DND-41 (cell line): ENCODE measurements around the gene GRM4.
A peak's percentile ranks its signal among the peaks of the same experiment; 100 is the strongest.

ENCODE experiments used
- ATAC-seq: fragments of 200-7000 bp; cut with Tn5 transposase; 3 replicates; pipeline ENCODE4 v1.9.1; 2021; ENCODE audit warnings: low read depth; ENCODE audit not compliant: insufficient read depth
- DNase-seq: peaks from one replicate; pipeline ENCODE4 v3.0.0-alpha.2; 2020
- H2AFZ ChIP-seq: 2 replicates; pipeline ENCODE4 v1.6.0; 2012; ENCODE audit warnings: low read depth, low read length
- H3K27ac ChIP-seq: 2 replicates; pipeline ENCODE4 v1.5.1; 2012; ENCODE audit warnings: low read length, inconsistent platforms
- H3K27me3 ChIP-seq: fragments of 200-600 bp; sonication (generic); 2 replicates; pipeline ENCODE4 v1.6.0; 2012; ENCODE audit warnings: low read length, mild to moderate bottlenecking, inconsistent platforms; ENCODE audit not compliant: insufficient read depth, poor library complexity
- H3K36me3 ChIP-seq: 2 replicates; pipeline ENCODE4 v1.5.1; 2012; ENCODE audit warnings: low read length, inconsistent platforms; ENCODE audit not compliant: insufficient read depth
- H3K4me1 ChIP-seq: 2 replicates; pipeline ENCODE4 v1.5.1; 2012; ENCODE audit warnings: mild to moderate bottlenecking, low read length; ENCODE audit not compliant: insufficient read depth
- H3K4me2 ChIP-seq: 2 replicates; pipeline ENCODE4 v1.6.0; 2012; ENCODE audit warnings: mild to moderate bottlenecking, moderate library complexity, low read length, inconsistent platforms; ENCODE audit not compliant: insufficient read depth
- H3K4me3 ChIP-seq, 2 experiments: fragments of 200-600 bp in 1 of 2; shearing (Covaris generic) in 1 of 2; 2 replicates each; pipeline ENCODE4 v1.5.1; 2012 to 2016; ENCODE audit warnings: inconsistent platforms in 2 of 2, low read length in 2 of 2, mild to moderate bottlenecking in 2 of 2, low read depth in 1 of 2, moderate library complexity in 1 of 2
- H3K79me2 ChIP-seq: 2 replicates; pipeline ENCODE4 v1.6.0; 2012; ENCODE audit warnings: low read length, inconsistent platforms; ENCODE audit not compliant: insufficient read depth
- H3K9ac ChIP-seq: 2 replicates; pipeline ENCODE4 v1.6.0; 2012; ENCODE audit warnings: low read depth, mild to moderate bottlenecking, inconsistent platforms, low read length, moderate library complexity
- H3K9me3 ChIP-seq: 2 replicates; pipeline ENCODE4 v1.5.1; 2012; ENCODE audit warnings: low read length, moderate library complexity, mild to moderate bottlenecking, inconsistent platforms; ENCODE audit not compliant: insufficient read depth, severe bottlenecking
- H4K20me1 ChIP-seq: 2 replicates; pipeline ENCODE4 v1.6.0; 2012; ENCODE audit warnings: low read length; ENCODE audit not compliant: insufficient read depth
- CTCF ChIP-seq: IDR thresholded peaks from 2 replicates; pipeline ENCODE4 v1.5.1; 2012; ENCODE audit warnings: borderline replicate concordance, low read length, moderate library complexity, mild to moderate bottlenecking; ENCODE audit not compliant: poor library complexity, severe bottlenecking; ENCODE audit errors: extremely low read depth
- EZH2 ChIP-seq: IDR thresholded peaks from 3 replicates; pipeline ENCODE4 v1.6.1; 2012; ENCODE audit warnings: borderline replicate concordance, low read depth, mild to moderate bottlenecking, moderate library complexity, low read length, inconsistent platforms; ENCODE audit not compliant: severe bottlenecking

GRM4 gene

GRCh38 chr6:34055223-34055933 lies 90.5 kb downstream of the GRM4 start:
- Histone ChIP-seq H3K9ac (no peak overlapping the region), H4K20me1 (peaks cover 11% of the 10 kb centered on the region), H3K27me3 (no peaks in the 10 kb centered on the region), H3K79me2 (no peaks in the 10 kb centered on the region), H3K4me1 (no peaks in the 10 kb centered on the region), H3K36me3 (no peaks in the 10 kb centered on the region), H3K9me3 (no peaks in the 10 kb centered on the region), H3K4me2 (no peak overlapping the region), H3K4me3 (no peak overlapping the region), H2AFZ (no peak overlapping the region), H3K27ac (no peak overlapping the region)
- peak; percentile 96 for ATAC-seq
- no peak for TF ChIP-seq EZH2
- TF ChIP-seq CTCF, result peak; percentile 92
- peak; percentile 67 for DNase-seq

- ATAC-seq, result no peak
- no peaks in the 10 kb centered on the region for H3K36me3 ChIP-seq
- no peak overlapping the region for H3K4me2 ChIP-seq
- H3K9ac ChIP-seq, result no peak overlapping the region
- H3K27ac ChIP-seq, result no peak overlapping the region
- peaks cover 10% of the 10 kb centered on the region for H4K20me1 ChIP-seq
- H3K79me2 ChIP-seq, result no peaks in the 10 kb centered on the region
- no peaks in the 10 kb centered on the region for H3K9me3 ChIP-seq
- H2AFZ ChIP-seq, result no peak overlapping the region
- H3K4me3 ChIP-seq, result no peak overlapping the region
- H3K27me3 ChIP-seq, result no peaks in the 10 kb centered on the region
- DNase-seq, result no peak
- TF ChIP-seq CTCF, result no peak
- no peak for TF ChIP-seq EZH2
- no peaks in the 10 kb centered on the region for H3K4me1 ChIP-seq
These were observed 92.2 kb downstream of the GRM4 start for GRCh38 chr6:34053721-34054120.

GRCh38 chr6:34052918-34053608 lies 92.8 kb downstream of the GRM4 start:
- H4K20me1 ChIP-seq, result peaks cover 8% of the 10 kb centered on the region; the same call in 1 of the 2 replicates
- H3K4me1 ChIP-seq, result no peaks in the 10 kb centered on the region
- no peak overlapping the region for H3K27ac ChIP-seq
- no peaks in the 10 kb centered on the region for H3K9me3 ChIP-seq
- no peak overlapping the region for H2AFZ ChIP-seq
- no peaks in the 10 kb centered on the region for H3K36me3 ChIP-seq
- no peak overlapping the region for H3K4me2 ChIP-seq
- no peak overlapping the region for H3K9ac ChIP-seq
- H3K79me2 ChIP-seq, result no peaks in the 10 kb centered on the region
- no peak overlapping the region for H3K4me3 ChIP-seq
- no peak for ATAC-seq
- no peak for TF ChIP-seq CTCF
- no peak for TF ChIP-seq EZH2
- H3K27me3 ChIP-seq, result no peaks in the 10 kb centered on the region
- no peak for DNase-seq
